ENCODE results near the gene AP5M1.

AP5M1 gene

GRCh38 chr14:57302883-57303282 lies 34.1 kb downstream of the AP5M1 start:
- no peaks in the 10 kb centered on the region for H3K9me3 ChIP-seq (ENCODE audit: insufficient read depth, low read depth, low read length)
- no peak overlapping the region for H3K4me3 ChIP-seq (ENCODE audit: low read length, poor library complexity, severe bottlenecking)
- H3K9me2 ChIP-seq (replicated peaks; ENCODE audit: low read depth, low read length): no peaks in the 10 kb centered on the region
- H3K4me1 ChIP-seq (ENCODE audit: insufficient read depth, low read length, poor library complexity, severe bottlenecking): no peaks in the 10 kb centered on the region
- no peaks in the 10 kb centered on the region for H3K27me3 ChIP-seq (ENCODE audit: insufficient read depth, low read length, poor library complexity, severe bottlenecking)
- no peaks in the 10 kb centered on the region for H3K36me3 ChIP-seq (ENCODE audit: insufficient read depth, low read length)
- TF ChIP-seq EZH2phosphoT487 (IDR thresholded peaks at IDR 0.05; ENCODE audit: borderline replicate concordance) (no peak), CTCF (conservative IDR thresholded peaks at IDR 0.05; ENCODE audit: low read length) (no peak)
- H4K20me1 ChIP-seq (ENCODE audit: insufficient read depth, low read length, poor library complexity, severe bottlenecking): no peaks in the 10 kb centered on the region
- H3K4me2 ChIP-seq (ENCODE audit: low read depth, low read length, poor library complexity, severe bottlenecking): no peak overlapping the region
- H2AFZ ChIP-seq (ENCODE audit: low read length): no peak overlapping the region
- H3F3A ChIP-seq (ENCODE audit: low read depth): no peaks in the 10 kb centered on the region
- no peaks in the 10 kb centered on the region for H3K79me2 ChIP-seq (ENCODE audit: insufficient read depth, low read length)
- no peak overlapping the region for H3K9ac ChIP-seq (ENCODE audit: low read depth, low read length, poor library complexity, severe bottlenecking)

- Histone ChIP-seq H4K20me1 (ENCODE audit: insufficient read depth, low read length, poor library complexity, severe bottlenecking) (no peaks in the 10 kb centered on the region), H3K79me2 (ENCODE audit: insufficient read depth, low read length) (no peaks in the 10 kb centered on the region), H3K9me2 (replicated peaks; ENCODE audit: low read depth, low read length) (no peaks in the 10 kb centered on the region), H3K27me3 (ENCODE audit: insufficient read depth, low read length, poor library complexity, severe bottlenecking) (no peaks in the 10 kb centered on the region), H3K4me2 (ENCODE audit: low read depth, low read length, poor library complexity, severe bottlenecking) (no peak overlapping the region), H3K9ac (ENCODE audit: low read depth, low read length, poor library complexity, severe bottlenecking) (no peak overlapping the region), H3K36me3 (ENCODE audit: insufficient read depth, low read length) (no peaks in the 10 kb centered on the region), H3F3A (ENCODE audit: low read depth) (no peaks in the 10 kb centered on the region), H3K9me3 (ENCODE audit: insufficient read depth, low read depth, low read length) (no peaks in the 10 kb centered on the region), H2AFZ (ENCODE audit: low read length) (no peak overlapping the region), H3K4me3 (ENCODE audit: low read length, poor library complexity, severe bottlenecking) (no peak overlapping the region), H3K4me1 (ENCODE audit: insufficient read depth, low read length, poor library complexity, severe bottlenecking) (no peaks in the 10 kb centered on the region)
- TF ChIP-seq CTCF (conservative IDR thresholded peaks at IDR 0.05; ENCODE audit: low read length) (no peak), EZH2phosphoT487 (IDR thresholded peaks at IDR 0.05; ENCODE audit: borderline replicate concordance) (no peak)
Measured at GRCh38 chr14:57314396-57315089, 45.8 kb downstream of the AP5M1 start.

- H3K9me3 ChIP-seq (ENCODE audit: insufficient read depth, low read depth, low read length): no peaks in the 10 kb centered on the region
- no peak for TF ChIP-seq EZH2phosphoT487 (IDR thresholded peaks at IDR 0.05; ENCODE audit: borderline replicate concordance)
- TF ChIP-seq CTCF (conservative IDR thresholded peaks at IDR 0.05; ENCODE audit: low read length): peak; percentile 91
- no peak overlapping the region for H3K9ac ChIP-seq (ENCODE audit: low read depth, low read length, poor library complexity, severe bottlenecking)
- H3K4me3 ChIP-seq (ENCODE audit: low read length, poor library complexity, severe bottlenecking): no peak overlapping the region
- H2AFZ ChIP-seq (ENCODE audit: low read length): no peak overlapping the region; the same call in 1 of the 2 replicates
- no peaks in the 10 kb centered on the region for H3F3A ChIP-seq (ENCODE audit: low read depth)
- H3K4me1 ChIP-seq (ENCODE audit: insufficient read depth, low read length, poor library complexity, severe bottlenecking): no peaks in the 10 kb centered on the region
- H3K36me3 ChIP-seq (ENCODE audit: insufficient read depth, low read length): no peaks in the 10 kb centered on the region
- H3K79me2 ChIP-seq (ENCODE audit: insufficient read depth, low read length): no peaks in the 10 kb centered on the region
- no peaks in the 10 kb centered on the region for H4K20me1 ChIP-seq (ENCODE audit: insufficient read depth, low read length, poor library complexity, severe bottlenecking)
- no peaks in the 10 kb centered on the region for H3K9me2 ChIP-seq (replicated peaks; ENCODE audit: low read depth, low read length)
- no peaks in the 10 kb centered on the region for H3K27me3 ChIP-seq (ENCODE audit: insufficient read depth, low read length, poor library complexity, severe bottlenecking)
- H3K4me2 ChIP-seq (ENCODE audit: low read depth, low read length, poor library complexity, severe bottlenecking): no peak overlapping the region
Measured at GRCh38 chr14:57317248-57317833, 48.6 kb downstream of the AP5M1 start.
